ENCODE data around the gene ELN.
"Not testable (repeated sequence)": the region's sequence is repeated elsewhere in the genome, so short reads cannot be mapped to it uniquely, and the experiment has no call there.

Gene ELN

DNA sequence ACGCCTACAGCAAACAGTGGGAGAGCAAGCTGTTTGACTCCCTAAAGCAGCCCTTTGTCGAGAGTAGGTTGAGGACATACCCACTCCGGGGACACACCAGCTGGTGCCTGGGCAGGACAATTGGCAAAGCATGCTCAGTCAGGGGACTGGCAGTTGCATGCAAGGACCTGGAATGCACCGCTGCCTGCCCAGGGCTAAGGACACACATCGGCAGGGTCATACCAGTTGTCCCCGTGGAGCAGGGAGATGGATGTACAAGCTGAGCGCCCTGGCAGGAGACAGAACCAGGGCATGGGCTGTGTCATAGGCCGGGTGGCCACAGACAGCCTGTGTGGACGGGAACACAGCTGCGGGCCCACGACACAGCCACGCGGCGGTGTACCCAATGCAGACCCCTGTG is 18.3 kb upstream of the ELN start:
- TF ChIP-seq, protein P1, sequence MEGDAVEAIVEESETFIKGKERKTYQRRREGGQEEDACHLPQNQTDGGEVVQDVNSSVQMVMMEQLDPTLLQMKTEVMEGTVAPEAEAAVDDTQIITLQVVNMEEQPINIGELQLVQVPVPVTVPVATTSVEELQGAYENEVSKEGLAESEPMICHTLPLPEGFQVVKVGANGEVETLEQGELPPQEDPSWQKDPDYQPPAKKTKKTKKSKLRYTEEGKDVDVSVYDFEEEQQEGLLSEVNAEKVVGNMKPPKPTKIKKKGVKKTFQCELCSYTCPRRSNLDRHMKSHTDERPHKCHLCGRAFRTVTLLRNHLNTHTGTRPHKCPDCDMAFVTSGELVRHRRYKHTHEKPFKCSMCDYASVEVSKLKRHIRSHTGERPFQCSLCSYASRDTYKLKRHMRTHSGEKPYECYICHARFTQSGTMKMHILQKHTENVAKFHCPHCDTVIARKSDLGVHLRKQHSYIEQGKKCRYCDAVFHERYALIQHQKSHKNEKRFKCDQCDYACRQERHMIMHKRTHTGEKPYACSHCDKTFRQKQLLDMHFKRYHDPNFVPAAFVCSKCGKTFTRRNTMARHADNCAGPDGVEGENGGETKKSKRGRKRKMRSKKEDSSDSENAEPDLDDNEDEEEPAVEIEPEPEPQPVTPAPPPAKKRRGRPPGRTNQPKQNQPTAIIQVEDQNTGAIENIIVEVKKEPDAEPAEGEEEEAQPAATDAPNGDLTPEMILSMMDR (IDR thresholded peaks at IDR 0.05; ENCODE audit: borderline replicate concordance, insufficient read depth, low read depth, low read length): no peak

GRCh38 chr7:74010407-74010806 is 17.6 kb upstream of the ELN start:
- H3K4me3 ChIP-seq (ENCODE audit: low read depth, low read length): no peak overlapping the region
- TF ChIP-seq, protein P1 (IDR thresholded peaks at IDR 0.05; ENCODE audit: borderline replicate concordance, insufficient read depth, low read depth, low read length): no peak

More for the DNA sequence above, 18.3 kb upstream of the ELN start:
- no peak overlapping the region for H3K4me3 ChIP-seq (ENCODE audit: low read depth, low read length)

DNA sequence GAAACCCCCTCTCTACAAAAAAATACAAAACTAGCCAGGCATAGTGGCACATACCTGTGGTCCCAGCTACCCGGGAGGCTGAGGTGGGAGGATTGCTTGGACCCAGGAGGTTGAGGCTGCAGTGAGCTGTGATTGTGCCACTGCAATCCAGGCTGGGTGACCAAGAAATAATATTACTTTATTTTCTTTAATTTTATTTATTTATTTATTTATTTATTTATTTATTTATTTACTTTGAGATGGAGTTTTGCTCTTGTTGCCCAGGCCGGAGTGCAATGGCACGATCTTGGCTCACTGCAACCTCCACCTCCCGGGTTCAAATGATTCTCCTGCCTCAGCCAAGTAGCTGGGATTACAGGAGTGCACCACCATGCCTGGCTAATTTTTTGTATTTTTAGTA is 16.6 kb upstream of the ELN start:
- H3K4me3 ChIP-seq (ENCODE audit: low read depth, low read length): not testable (repeated sequence)

- TF ChIP-seq, protein P1 (IDR thresholded peaks at IDR 0.05; ENCODE audit: borderline replicate concordance, insufficient read depth, low read depth, low read length): no peak
- no peak overlapping the region for H3K4me3 ChIP-seq (ENCODE audit: low read depth, low read length)
Observed at GRCh38 chr7:74012842-74013249, 15.1 kb upstream of the ELN start.

GRCh38 chr7:74013539-74014272 is 14.3 kb upstream of the ELN start:
- H3K4me3 ChIP-seq (ENCODE audit: low read depth, low read length): no peak overlapping the region
- TF ChIP-seq, protein P1 (IDR thresholded peaks at IDR 0.05; ENCODE audit: borderline replicate concordance, insufficient read depth, low read depth, low read length): no peak

DNA sequence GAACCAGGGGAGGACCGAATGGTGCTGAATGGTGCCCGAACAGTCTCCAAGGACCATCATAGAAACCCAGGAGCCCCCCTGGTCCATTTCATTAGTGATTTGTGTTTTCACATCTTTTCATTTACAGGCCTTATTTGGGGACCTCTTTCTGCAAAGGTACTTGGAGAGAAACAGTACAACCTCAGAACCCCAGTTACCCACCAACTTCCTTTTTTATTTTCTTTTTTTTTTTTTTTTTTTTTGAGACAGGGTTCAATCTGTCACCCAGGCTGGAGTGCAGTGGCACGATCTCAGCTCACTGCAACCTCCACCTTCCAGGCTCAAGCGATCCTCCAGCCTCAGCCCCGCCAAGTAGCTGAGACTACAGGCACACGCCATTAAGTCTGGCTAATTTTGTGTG is 13.0 kb upstream of the ELN start:
- H3K4me3 ChIP-seq (ENCODE audit: low read depth, low read length): no peak overlapping the region
- TF ChIP-seq, protein P1 (IDR thresholded peaks at IDR 0.05; ENCODE audit: borderline replicate concordance, insufficient read depth, low read depth, low read length): no peak

DNA sequence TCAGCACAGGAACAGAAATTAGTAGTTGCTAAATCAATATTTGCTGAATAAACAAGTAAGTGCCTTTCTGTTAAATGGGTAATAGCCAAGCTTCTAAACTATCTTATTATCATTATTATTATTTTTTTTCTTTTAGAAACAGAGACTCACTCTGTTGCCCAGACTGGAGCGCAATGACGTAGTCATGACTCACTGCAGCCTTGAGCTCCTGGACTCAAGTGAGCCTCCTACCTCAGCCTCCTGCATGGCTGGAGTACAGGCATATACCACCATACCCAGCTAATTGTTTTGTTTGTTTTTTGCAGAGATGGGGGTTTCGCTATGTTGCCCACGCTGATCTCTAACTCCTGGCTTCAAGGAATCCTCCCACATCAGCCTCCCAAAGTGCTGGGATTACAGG is 12.3 kb upstream of the ELN start:
- TF ChIP-seq, protein P1 (IDR thresholded peaks at IDR 0.05; ENCODE audit: borderline replicate concordance, insufficient read depth, low read depth, low read length): no peak
- no peak overlapping the region for H3K4me3 ChIP-seq (ENCODE audit: low read depth, low read length)
